ENCODE measurements around the gene CBX3. TPM values are rescaled to one million over a fixed set of nuclear protein-coding genes. Genes with fewer than 3 reads are reported as not detected.
"Not testable (repeated sequence)": the region's sequence is repeated elsewhere in the genome, so short reads cannot be mapped to it uniquely, and the experiment has no call there.

The CBX3 gene
- total RNA-seq, 2 experiments from 2014 or later = 217 to 235 TPM

- CTCF ChIA-PET = interaction anchor here (1.2 to 3.8 kb wide), 7 partner anchors 10 to 40 kb away, joined by 3 to 17 read pairs (median 6); partner anchors contain the start of genes HNRNPA2B1 and NFE2L3
- H3K9me3 Mint-ChIP-seq = peaks cover 3% of the 10 kb centered on the region
- DNase-seq = no peak
- H3K27ac Mint-ChIP-seq = no peak overlapping the region
- H3K36me3 Mint-ChIP-seq (ENCODE audit: low read depth) = peaks cover 34% of the 10 kb centered on the region
- H3K27me3 Mint-ChIP-seq = no peaks in the 10 kb centered on the region
- H3K4me3 Mint-ChIP-seq = no peak overlapping the region
- POLR2A ChIA-PET = interaction anchor here (0.8 kb wide), 1 partner anchor 31 kb away, joined by 3 read pairs; no protein-coding TSS in a partner anchor
- peaks cover 59% of the 10 kb centered on the region for H3K4me1 Mint-ChIP-seq
Observed at GRCh38 chr7:26160896-26161295, 40.6 kb upstream of the CBX3 start.

DNA sequence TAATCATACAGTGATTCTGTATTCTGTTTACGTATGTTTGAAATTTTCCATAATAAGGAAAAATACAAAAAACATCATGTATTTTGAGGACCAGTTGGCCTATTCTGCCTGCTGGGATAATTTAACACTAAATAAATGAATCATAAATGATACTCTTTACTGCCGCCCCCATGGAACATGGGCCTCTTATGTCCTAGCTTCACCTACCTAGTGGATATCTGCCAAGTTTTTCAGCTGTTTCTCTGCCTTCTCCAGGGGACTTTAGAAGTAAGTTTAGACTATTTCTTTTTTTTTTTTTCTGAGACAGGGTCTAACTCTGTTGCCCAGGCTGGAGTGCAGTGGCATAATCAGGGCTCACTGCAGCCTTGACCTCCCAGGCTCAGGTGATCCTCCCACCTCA, 39.1 kb upstream of the CBX3 start:
- ChIA-PET CTCF (interaction anchor here (0.9 to 3.8 kb wide), 4 partner anchors 11 to 72 kb away, joined by 3 to 17 read pairs (median 4); partner anchors contain the start of genes HNRNPA2B1 and NFE2L3), POLR2A (no interaction called here)
- Mint-ChIP-seq H3K27ac (no peak overlapping the region), H3K27me3 (no peaks in the 10 kb centered on the region), H3K4me3 (no peak overlapping the region), H3K4me1 (peaks cover 59% of the 10 kb centered on the region), H3K36me3 (ENCODE audit: low read depth) (peaks cover 34% of the 10 kb centered on the region), H3K9me3 (peaks cover 3% of the 10 kb centered on the region)
- DNase-seq = no peak

DNA sequence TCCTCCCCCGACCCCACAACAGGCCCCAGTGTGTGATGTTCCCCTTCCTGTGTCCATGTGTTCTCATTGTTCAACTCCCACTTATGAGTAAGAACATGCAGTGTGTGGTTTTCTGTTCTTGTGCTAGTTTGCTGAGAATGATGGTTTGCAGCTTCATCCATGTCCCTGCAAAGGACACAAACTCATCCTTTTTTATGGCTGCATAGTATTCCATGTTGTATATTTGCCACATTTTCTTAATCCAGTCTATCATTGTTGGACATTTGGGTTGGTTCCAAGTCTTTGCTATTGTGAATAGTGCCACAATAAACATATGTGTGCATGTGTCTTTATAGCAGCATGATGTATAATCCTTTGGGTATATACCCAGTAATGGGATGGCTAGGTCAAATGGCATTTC, 37.7 kb upstream of the CBX3 start:
- H3K36me3 Mint-ChIP-seq (ENCODE audit: low read depth) = peaks cover 29% of the 10 kb centered on the region
- H3K4me3 Mint-ChIP-seq, H3K27me3 Mint-ChIP-seq, POLR2A ChIA-PET, H3K9me3 Mint-ChIP-seq, DNase-seq, H3K27ac Mint-ChIP-seq: not testable (repeated sequence)
- peaks cover 50% of the 10 kb centered on the region for H3K4me1 Mint-ChIP-seq
- CTCF ChIA-PET = interaction anchor here (0.6 kb wide), 1 partner anchor 112 kb away, joined by 6 read pairs; no protein-coding TSS in a partner anchor

DNA sequence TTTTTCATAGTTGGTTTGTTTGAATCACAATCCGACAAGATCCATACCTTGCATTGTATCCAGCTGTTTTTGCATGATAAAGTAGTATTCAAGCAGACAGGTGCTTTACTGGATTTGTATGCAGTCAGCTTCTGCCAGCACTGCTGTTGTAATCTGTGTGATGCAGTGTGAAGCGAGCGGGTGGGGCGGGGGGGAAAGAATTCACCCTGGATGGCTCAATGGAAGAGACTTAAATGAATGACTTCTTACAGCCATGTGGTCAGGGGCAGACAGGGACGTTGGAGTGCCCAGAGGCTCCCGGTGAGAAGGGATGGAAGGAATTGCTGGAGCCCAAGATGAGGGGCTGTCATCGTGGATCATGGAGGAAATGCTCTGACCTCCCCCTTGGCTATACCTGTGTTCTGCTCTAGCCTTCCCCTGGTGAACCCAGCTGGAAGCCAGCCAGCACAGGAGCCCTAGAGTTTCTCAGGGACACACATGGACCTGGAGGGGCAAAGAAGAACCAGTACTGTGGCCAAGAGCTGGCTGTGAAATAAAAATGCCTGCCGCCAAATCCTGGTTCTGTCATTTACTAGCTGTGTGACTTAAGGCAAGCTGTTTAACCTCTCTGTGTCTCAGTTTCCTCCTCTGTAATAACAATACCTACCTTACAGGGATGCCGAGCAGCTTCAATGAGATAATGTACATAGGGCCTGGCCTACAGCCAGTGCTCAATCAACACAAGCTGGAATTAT, 35.4 kb upstream of the CBX3 start:
- Mint-ChIP-seq H3K27ac (peak overlapping the region; percentile 63), H3K27me3 (no peaks in the 10 kb centered on the region), H3K36me3 (ENCODE audit: low read depth) (peaks cover 28% of the 10 kb centered on the region), H3K4me1 (peaks cover 45% of the 10 kb centered on the region), H3K9me3 (peaks cover 3% of the 10 kb centered on the region), H3K4me3 (no peak overlapping the region)
- DNase-seq = no peak
- POLR2A ChIA-PET = interaction anchor here (0.7 kb wide), 1 partner anchor 35 kb away, joined by 3 read pairs; the partner anchor contains the start of gene CBX3
- CTCF ChIA-PET = interaction anchor here (1.2 to 2.4 kb wide), 5 partner anchors 9 to 119 kb away, joined by 3 to 16 read pairs (median 5); partner anchors contain the start of gene NFE2L3

- Mint-ChIP-seq H3K36me3 (ENCODE audit: low read depth) (peaks cover 33% of the 10 kb centered on the region), H3K27me3 (no peaks in the 10 kb centered on the region), H3K4me1 (peaks cover 45% of the 10 kb centered on the region), H3K4me3 (no peak overlapping the region), H3K9me3 (peaks cover 3% of the 10 kb centered on the region), H3K27ac (peak overlapping the region; percentile 63)
- ChIA-PET POLR2A (interaction anchor here (0.6 to 0.8 kb wide), 5 partner anchors 20 to 100 kb away, joined by 3 to 8 read pairs (median 3); partner anchors contain the start of gene CBX3), CTCF (interaction anchor here (0.5 to 2.4 kb wide), 5 partner anchors 9 to 43 kb away, joined by 3 to 16 read pairs (median 5); partner anchors contain the start of gene NFE2L3)
- DNase-seq = no peak
Observed at GRCh38 chr7:26166684-26167266, 34.8 kb upstream of the CBX3 start.

DNA sequence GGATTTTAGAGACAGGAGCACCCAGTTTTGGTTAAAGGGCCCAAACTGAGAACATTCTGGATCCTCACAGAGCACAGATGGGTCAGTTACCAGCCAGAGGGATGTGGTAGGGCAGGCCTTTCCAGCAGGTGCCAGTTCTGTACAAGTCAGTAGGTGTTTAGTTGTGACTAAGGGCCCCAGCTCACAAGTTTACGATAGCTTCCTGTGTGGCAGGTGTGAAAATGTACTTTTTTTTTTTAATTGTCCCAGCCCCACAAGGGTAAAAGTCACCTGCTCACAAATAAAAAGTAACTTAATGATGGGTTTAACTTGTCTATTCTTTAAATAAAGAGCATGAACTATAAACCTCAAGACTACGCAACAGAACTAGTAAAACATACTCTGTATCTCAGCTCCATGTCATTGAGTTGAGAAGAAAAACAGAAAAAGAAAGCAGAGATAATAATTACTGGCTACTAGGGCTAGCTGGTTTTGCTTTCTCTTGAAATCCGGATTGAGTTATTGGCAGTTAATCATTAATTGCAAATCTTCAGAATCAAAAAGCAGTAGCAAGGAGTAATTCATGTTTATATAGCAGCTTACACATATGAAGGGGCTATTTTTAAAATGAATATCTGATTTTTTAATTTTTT, 34.1 kb upstream of the CBX3 start:
- ChIA-PET CTCF (interaction anchor here (1.2 to 2.4 kb wide), 3 partner anchors 12 to 15 kb away, joined by 3 to 16 read pairs (median 5); partner anchors contain the start of gene NFE2L3), POLR2A (interaction anchor here (0.6 to 0.8 kb wide), 4 partner anchors 20 to 99 kb away, joined by 3 to 8 read pairs (median 3); no protein-coding TSS in a partner anchor)
- Mint-ChIP-seq H3K27ac (peak overlapping the region; percentile 63), H3K36me3 (ENCODE audit: low read depth) (peaks cover 35% of the 10 kb centered on the region), H3K27me3 (no peaks in the 10 kb centered on the region), H3K4me1 (peaks cover 45% of the 10 kb centered on the region), H3K9me3 (peaks cover 3% of the 10 kb centered on the region), H3K4me3 (no peak overlapping the region)
- no peak for DNase-seq

DNA sequence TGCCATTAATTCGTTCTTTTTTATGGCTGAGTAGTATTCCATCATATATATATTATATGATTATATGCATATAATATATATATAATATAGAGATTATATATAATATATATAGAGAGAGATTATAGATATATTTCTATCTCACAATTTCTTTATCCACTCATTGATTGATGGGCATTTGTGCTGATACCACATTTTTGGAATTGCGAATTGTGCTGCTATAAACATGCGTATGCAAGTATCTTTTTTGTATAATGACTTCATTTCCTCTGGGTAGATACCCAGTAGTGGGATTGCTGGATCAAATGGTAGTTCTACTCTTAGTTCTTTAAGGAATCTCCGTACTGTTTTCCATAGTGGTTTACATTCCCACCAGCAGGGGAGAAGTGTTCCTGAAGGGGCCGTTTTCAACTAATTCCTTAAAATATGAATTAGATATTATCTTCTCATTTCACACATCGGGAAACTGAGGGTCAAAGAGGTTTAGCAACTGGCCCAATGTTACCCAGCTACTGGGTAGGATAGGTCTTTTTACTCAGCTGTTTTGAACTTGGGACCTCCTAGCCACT, 33.0 kb upstream of the CBX3 start:
- Mint-ChIP-seq H3K4me3 (no peak overlapping the region), H3K36me3 (ENCODE audit: low read depth) (peaks cover 34% of the 10 kb centered on the region)
- POLR2A ChIA-PET = no interaction called here

DNA sequence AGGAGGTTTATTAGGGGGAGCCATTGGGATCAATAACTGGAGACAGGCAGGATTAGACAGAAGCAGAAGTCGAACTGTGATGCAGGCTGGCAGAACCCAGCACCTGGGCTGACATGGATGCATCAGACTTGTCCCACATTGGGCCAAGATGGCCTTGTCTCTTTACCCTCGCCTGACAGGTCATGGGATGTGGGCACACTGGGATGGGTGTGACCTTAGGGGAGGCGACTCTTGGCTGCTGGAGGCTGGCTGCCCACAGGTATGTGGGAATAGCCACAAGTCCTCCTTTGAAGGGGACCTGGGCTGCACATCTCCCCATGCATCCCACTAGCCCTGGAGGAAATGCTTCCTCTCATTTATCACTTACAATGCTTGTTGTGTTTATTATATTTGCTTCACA, 32.3 kb upstream of the CBX3 start:
- ChIA-PET CTCF (no interaction called here), POLR2A (no interaction called here)
- Mint-ChIP-seq H3K27ac (no peak overlapping the region), H3K27me3 (no peaks in the 10 kb centered on the region), H3K36me3 (ENCODE audit: low read depth) (peaks cover 30% of the 10 kb centered on the region), H3K4me1 (peaks cover 47% of the 10 kb centered on the region), H3K9me3 (no peaks in the 10 kb centered on the region), H3K4me3 (no peak overlapping the region)
- DNase-seq = no peak

More for the DNA sequence above, 33.0 kb upstream of the CBX3 start:
- CTCF ChIA-PET = no interaction called here
- Mint-ChIP-seq H3K4me1 (peaks cover 44% of the 10 kb centered on the region), H3K27me3 (no peaks in the 10 kb centered on the region), H3K9me3 (peaks cover 3% of the 10 kb centered on the region), H3K27ac (no peak overlapping the region)
- no peak for DNase-seq

DNA sequence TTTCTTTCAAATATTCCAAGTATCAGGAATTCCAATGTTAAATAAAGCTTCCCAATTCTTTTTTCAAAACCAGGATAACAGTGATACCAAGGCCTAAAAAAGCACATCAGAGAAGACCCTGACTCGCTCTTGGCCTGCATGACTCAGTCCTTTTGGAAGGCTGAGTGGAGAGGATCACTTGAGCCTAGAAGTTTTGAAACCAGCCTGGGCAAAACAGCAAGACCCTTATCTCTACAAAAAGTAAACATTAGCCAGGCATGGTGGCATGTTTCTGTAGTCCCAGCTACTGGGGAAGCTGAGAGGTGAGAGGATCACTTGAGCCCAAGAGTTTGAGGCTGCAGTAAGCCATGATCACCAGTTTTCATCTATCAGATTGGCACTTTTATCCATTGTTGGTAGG, 30.9 kb upstream of the CBX3 start:
- Mint-ChIP-seq H3K27me3 (no peaks in the 10 kb centered on the region), H3K36me3 (ENCODE audit: low read depth) (peaks cover 27% of the 10 kb centered on the region), H3K4me3 (no peak overlapping the region), H3K27ac (no peak overlapping the region), H3K4me1 (peaks cover 43% of the 10 kb centered on the region), H3K9me3 (no peaks in the 10 kb centered on the region)
- POLR2A ChIA-PET = no interaction called here
- no peak for DNase-seq
- CTCF ChIA-PET = interaction anchor here (1.4 kb wide), 1 partner anchor 13 kb away, joined by 6 read pairs; no protein-coding TSS in a partner anchor

GRCh38 chr7:26171601-26172000, 29.9 kb upstream of the CBX3 start:
- H3K36me3 Mint-ChIP-seq (ENCODE audit: low read depth) = peaks cover 27% of the 10 kb centered on the region
- H3K27me3 Mint-ChIP-seq = no peaks in the 10 kb centered on the region
- no peaks in the 10 kb centered on the region for H3K9me3 Mint-ChIP-seq
- peaks cover 35% of the 10 kb centered on the region for H3K4me1 Mint-ChIP-seq
- DNase-seq = no peak
- CTCF ChIA-PET = interaction anchor here (0.7 to 1.4 kb wide), 3 partner anchors 10 to 60 kb away, joined by 3 to 4 read pairs (median 4); no protein-coding TSS in a partner anchor
- H3K27ac Mint-ChIP-seq = no peak overlapping the region
- POLR2A ChIA-PET = no interaction called here
- no peak overlapping the region for H3K4me3 Mint-ChIP-seq

- no peaks in the 10 kb centered on the region for H3K9me3 Mint-ChIP-seq
- no peaks in the 10 kb centered on the region for H3K27me3 Mint-ChIP-seq
- peaks cover 30% of the 10 kb centered on the region for H3K4me1 Mint-ChIP-seq
- CTCF ChIA-PET = interaction anchor here (0.7 to 1.4 kb wide), 3 partner anchors 10 to 60 kb away, joined by 3 to 4 read pairs (median 4); no protein-coding TSS in a partner anchor
- no peak overlapping the region for H3K4me3 Mint-ChIP-seq
- H3K36me3 Mint-ChIP-seq (ENCODE audit: low read depth) = peaks cover 27% of the 10 kb centered on the region
- DNase-seq = no peak
- H3K27ac Mint-ChIP-seq = no peak overlapping the region
- POLR2A ChIA-PET = no interaction called here
Observed at GRCh38 chr7:26172048-26172447, 29.5 kb upstream of the CBX3 start.

GRCh38 chr7:26175903-26176302, 25.6 kb upstream of the CBX3 start:
- H3K9me3 Mint-ChIP-seq, POLR2A ChIA-PET, DNase-seq, H3K4me3 Mint-ChIP-seq, H3K27ac Mint-ChIP-seq, H3K27me3 Mint-ChIP-seq: not testable (repeated sequence)
- CTCF ChIA-PET = interaction anchor here (0.8 kb wide), 1 partner anchor 19 kb away, joined by 5 read pairs; no protein-coding TSS in a partner anchor
- peaks cover 10% of the 10 kb centered on the region for H3K4me1 Mint-ChIP-seq
- H3K36me3 Mint-ChIP-seq (ENCODE audit: low read depth) = peaks cover 15% of the 10 kb centered on the region

Data from activated CD4-positive, alpha-beta T cell treated with anti-CD3 and anti-CD28 coated beads, Interleukin-2, amount 10 ng/mL, durations not matched to agents 7 days and 5 days (primary cell).